Esophagus squamous epithelium (tissue), 5 donors: ENCODE data around the gene BARX2. TPM values are rescaled to one million over a fixed set of nuclear protein-coding genes. Genes with fewer than 3 reads are reported as not detected.

Experiments
- DNase-seq: peaks from one replicate; lab custom pipeline; 2025; lab: John Stamatoyannopoulos, UW
- H3K27ac ChIP-seq, 4 donors: fragments of 200-600 bp; sonication (generic); one replicate each; pipeline ENCODE4 v1.5.1; 2016 to 2019; ENCODE audit warnings: mild to moderate bottlenecking in 1 of 4
- H3K27me3 ChIP-seq, 4 donors: fragments of 200-600 bp; sonication (generic); 1 replicate in 3 of 4; 2 replicates in 1 of 4; pipeline versions ENCODE4 v1.5.1 to v1.6.0; 2017 to 2021; ENCODE audit warnings: antibody characterized with exemption in 1 of 4
- H3K36me3 ChIP-seq, 3 donors: fragments of 200-600 bp; sonication (generic); one replicate each; pipeline ENCODE4 v1.5.1; 2016 to 2019
- H3K4me1 ChIP-seq, 3 donors: fragments of 200-600 bp; sonication (generic); one replicate each; pipeline ENCODE4 v1.5.1; 2017 to 2019
- H3K4me3 ChIP-seq, 4 donors: fragments of 200-600 bp; sonication (generic); 1 replicate in 3 of 4; 2 replicates in 1 of 4; pipeline ENCODE4 v1.5.1; 2016 to 2019; ENCODE audit warnings: mild to moderate bottlenecking in 2 of 4, moderate library complexity in 1 of 4
- H3K9me3 ChIP-seq, 3 donors: fragments of 200-600 bp; sonication (generic); one replicate each; pipeline ENCODE4 v1.5.1; 2016 to 2019
- CTCF ChIP-seq, 6 experiments: fragments of 450-650 bp in 4 of 6; fragments of 200-600 bp in 2 of 6; sonication (generic) in 2 of 6; IDR thresholded peaks; one replicate each; pipeline ENCODE4 v1.5.1; 2016 to 2019; ENCODE audit warnings: antibody characterized with exemption in 6 of 6, mild to moderate bottlenecking in 4 of 6, moderate library complexity in 4 of 6
- POLR2A ChIP-seq, 4 donors: fragments of 450-650 bp; IDR thresholded peaks; one replicate each; pipeline ENCODE4 v1.6.1; 2017; ENCODE audit warnings: antibody characterized with exemption in 4 of 4, mild to moderate bottlenecking in 4 of 4, moderate library complexity in 3 of 4
- WGBS, 2 donors: methylation state at CpG; one replicate each; pipeline ENCODE4 v1.1.5; 2018; 5-methylcytosine and 5-hydroxymethylcytosine counted together
- intact Hi-C: fragments of 100-400 bp; cut with DNase I; formaldehyde crosslinking; loops from one replicate; pipeline ENCODE4 v1.15.0; 2022
- total RNA-seq, 4 donors: library from RNA; depleted of rRNA; stranded (reverse); fragments of >200 nt; gene quantifications; one replicate each; pipeline ENCODE4 v1.1.0, GENCODE V29; 2016
- donor health status: DM: yes; HTN: yes; CAD: no.

The BARX2 gene
- total RNA-seq, 4 donors from 2014 or later: 45.2 to 102 (median 57.6) TPM

- Histone ChIP-seq H3K27me3 (no peaks in the 10 kb centered on the region), H3K27ac (peak overlapping the region in 2 of 4 donors; percentile 32 to 37), H3K36me3 (peaks cover 0 to 95% (median 0%) of the 10 kb centered on the region in 3 donors), H3K9me3 (no peaks in the 10 kb centered on the region), H3K4me1 (peaks cover 0 to 12% (median 0%) of the 10 kb centered on the region in 3 donors), H3K4me3 (no peak overlapping the region)
- no peak for DNase-seq
- TF ChIP-seq POLR2A (IDR thresholded peaks at IDR 0.05) (no peak), CTCF (IDR thresholded peaks at IDR 0.05) (no peak)
- 28 to 30% methylated on average over 4 to 7 of the region's 8 CpGs for WGBS, 2 donors
- intact Hi-C loops: no loop called here
Observed at GRCh38 chr11:129440028-129440713, 64.5 kb downstream of the BARX2 start.

- H3K27ac ChIP-seq: no peak overlapping the region
- no peaks in the 10 kb centered on the region for H3K27me3 ChIP-seq
- WGBS, 2 donors: 79 to 85% methylated on average over 6 to 7 of the region's 7 CpGs
- H3K9me3 ChIP-seq: no peaks in the 10 kb centered on the region
- peaks cover 0 to 12% (median 0%) of the 10 kb centered on the region in 3 donors for H3K4me1 ChIP-seq
- intact Hi-C loops: no loop called here
- DNase-seq: no peak
- TF ChIP-seq CTCF (IDR thresholded peaks at IDR 0.05) (no peak), POLR2A (IDR thresholded peaks at IDR 0.05) (no peak)
- no peak overlapping the region for H3K4me3 ChIP-seq
- peaks cover 0 to 100% (median 0%) of the 10 kb centered on the region in 3 donors for H3K36me3 ChIP-seq
Observed at GRCh38 chr11:129442171-129442570, 66.5 kb downstream of the BARX2 start.

GRCh38 chr11:129443276-129443675 is 67.6 kb downstream of the BARX2 start:
- no peaks in the 10 kb centered on the region for H3K9me3 ChIP-seq
- peaks cover 0 to 12% (median 0%) of the 10 kb centered on the region in 3 donors for H3K4me1 ChIP-seq
- TF ChIP-seq CTCF (IDR thresholded peaks at IDR 0.05) (no peak), POLR2A (IDR thresholded peaks at IDR 0.05) (no peak)
- intact Hi-C loops: no loop called here
- DNase-seq: no peak
- H3K36me3 ChIP-seq: peaks cover 0 to 100% (median 0%) of the 10 kb centered on the region in 3 donors
- 45 to 56% methylated on average over 6 of the region's 6 CpGs for WGBS, 2 donors
- H3K4me3 ChIP-seq: no peak overlapping the region
- no peak overlapping the region for H3K27ac ChIP-seq
- H3K27me3 ChIP-seq: no peaks in the 10 kb centered on the region

- Histone ChIP-seq H3K4me3 (no peak overlapping the region), H3K4me1 (peaks cover 0 to 12% (median 0%) of the 10 kb centered on the region in 3 donors), H3K27me3 (no peaks in the 10 kb centered on the region), H3K27ac (no peak overlapping the region), H3K9me3 (no peaks in the 10 kb centered on the region), H3K36me3 (peaks cover 0 to 100% (median 0%) of the 10 kb centered on the region in 3 donors)
- WGBS, 2 donors: 86 to 88% methylated on average over 5 of the region's 5 CpGs
- TF ChIP-seq CTCF (IDR thresholded peaks at IDR 0.05): no peak
- TF ChIP-seq POLR2A (IDR thresholded peaks at IDR 0.05): no peak
- intact Hi-C loops: no loop called here
- DNase-seq: no peak
Observed at GRCh38 chr11:129444274-129444673, 68.6 kb downstream of the BARX2 start.

- TF ChIP-seq POLR2A (IDR thresholded peaks at IDR 0.05) (no peak), CTCF (IDR thresholded peaks at IDR 0.05) (no peak)
- 91 to 92% methylated on average over 9 of the region's 9 CpGs for WGBS, 2 donors
- DNase-seq: no peak
- H3K36me3 ChIP-seq: peaks cover 0 to 98% (median 0%) of the 10 kb centered on the region in 3 donors
- intact Hi-C loops: no loop called here
- H3K9me3 ChIP-seq: no peaks in the 10 kb centered on the region
- H3K27ac ChIP-seq: no peak overlapping the region
- H3K4me3 ChIP-seq: no peak overlapping the region
- peaks cover 0 to 7% (median 0%) of the 10 kb centered on the region in 3 donors for H3K4me1 ChIP-seq
- no peaks in the 10 kb centered on the region for H3K27me3 ChIP-seq
Observed at GRCh38 chr11:129445226-129445625, 69.6 kb downstream of the BARX2 start.
